Right lobe of liver (tissue), 4 donors: ENCODE measurements around the gene LRRC75A.

Experiments
- CTCF ChIP-seq, 4 donors: fragments of 200-600 bp in 3 of 4; fragments of 450-650 bp in 1 of 4; IDR thresholded peaks; one replicate each; pipeline versions ENCODE4 v1.5.1 to v1.8.0; 2016 to 2022; ENCODE audit warnings: antibody characterized with exemption in 4 of 4, mild to moderate bottlenecking in 2 of 4
- POLR2A ChIP-seq: fragments of 450-650 bp; IDR thresholded peaks from one replicate; pipeline ENCODE4 v1.6.1; 2017; ENCODE audit warnings: antibody characterized with exemption, mild to moderate bottlenecking
- donor health status: DM: no; HTN: no; CAD: no.
- donor health status: DM: no; HTN: no; CAD: no.
- donor health status: DM: no; HTN: yes; CAD: no.

GRCh38 chr17:16439811-16440351, 52.1 kb downstream of the LRRC75A start:
- no peak for TF ChIP-seq CTCF (IDR thresholded peaks at IDR 0.05)
- TF ChIP-seq POLR2A: no peak
